ENCODE measurements around the gene GFM2.

GFM2 gene

DNA sequence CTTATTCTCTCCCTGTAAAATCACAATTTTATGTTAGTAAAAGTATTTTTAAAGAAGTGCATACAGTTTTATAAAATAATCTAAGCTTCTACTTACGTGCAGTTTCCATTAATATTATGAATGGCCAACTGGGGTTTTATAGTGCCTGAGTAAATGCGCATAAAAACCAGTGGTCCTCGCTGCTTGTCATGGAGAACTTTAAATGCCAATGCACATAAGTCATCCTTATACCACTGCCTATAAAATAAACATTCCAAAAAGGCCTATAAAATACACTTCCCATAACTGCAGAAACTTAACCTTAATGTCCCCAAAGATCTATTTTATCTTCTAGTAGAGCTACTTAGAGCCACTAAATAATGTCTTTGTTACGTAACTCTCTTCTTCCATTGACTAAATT lies 28.5 kb downstream of the GFM2 start:
- no peaks in the 10 kb centered on the region for H3K27me3 ChIP-seq (ENCODE audit: insufficient read depth, low read length, poor library complexity)

DNA sequence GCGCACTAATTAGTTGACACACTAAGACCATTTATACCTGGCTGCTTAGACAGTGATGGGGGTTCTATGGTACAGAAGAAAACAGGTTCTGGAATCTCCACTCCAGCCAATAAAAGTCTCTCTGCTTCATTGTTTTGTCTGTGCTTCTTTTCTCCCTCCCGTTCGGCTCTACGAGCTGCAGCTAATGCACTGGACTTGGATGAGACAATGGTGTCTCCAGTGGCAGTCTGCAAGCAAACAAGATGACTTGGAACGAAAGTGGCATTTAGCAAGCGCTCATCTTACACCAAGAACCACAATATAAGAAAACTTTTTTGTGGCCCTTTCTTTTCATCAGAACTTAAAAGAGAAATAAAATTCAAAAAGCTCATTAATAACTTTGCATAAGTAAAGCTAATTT lies 30.2 kb downstream of the GFM2 start:
- H3K36me3 ChIP-seq (ENCODE audit: insufficient read depth, low read length), result peaks cover 70% of the 10 kb centered on the region
- H3K79me2 ChIP-seq (ENCODE audit: insufficient read depth, low read length), result no peaks in the 10 kb centered on the region
- no peak overlapping the region for H3K4me3 ChIP-seq (ENCODE audit: low read depth in 1 of 2, low read length in 2 of 2)
- no peak overlapping the region for H3K4me2 ChIP-seq (ENCODE audit: insufficient read depth, low read length)
- TF ChIP-seq CTCF (IDR thresholded peaks at IDR 0.05; ENCODE audit: borderline replicate concordance, extremely low read depth, low read length, poor library complexity, severe bottlenecking) (no peak), EZH2 (IDR thresholded peaks at IDR 0.05; ENCODE audit: borderline replicate concordance, low read depth, low read length, severe bottlenecking) (no peak)
- no peak overlapping the region for H3K9ac ChIP-seq (ENCODE audit: low read depth, low read length)
- DNase-seq (no peak), ATAC-seq (ENCODE audit: insufficient read depth, low read depth) (no peak)
- no peak overlapping the region for H3K27ac ChIP-seq (ENCODE audit: low read length)
- no peaks in the 10 kb centered on the region for H3K4me1 ChIP-seq (ENCODE audit: insufficient read depth, low read length)
- H3K9me3 ChIP-seq (ENCODE audit: insufficient read depth, low read length, severe bottlenecking), result no peaks in the 10 kb centered on the region
- H2AFZ ChIP-seq (ENCODE audit: low read depth, low read length), result no peak overlapping the region
- no peaks in the 10 kb centered on the region for H3K27me3 ChIP-seq (ENCODE audit: insufficient read depth, low read length, poor library complexity)
- no peaks in the 10 kb centered on the region for H4K20me1 ChIP-seq (ENCODE audit: insufficient read depth, low read length)

More for the DNA sequence above, 28.5 kb downstream of the GFM2 start:
- H3K27ac ChIP-seq (ENCODE audit: low read length), result no peak overlapping the region
- no peaks in the 10 kb centered on the region for H4K20me1 ChIP-seq (ENCODE audit: insufficient read depth, low read length)
- no peak for ATAC-seq (ENCODE audit: insufficient read depth, low read depth)
- H3K4me2 ChIP-seq (ENCODE audit: insufficient read depth, low read length), result no peak overlapping the region
- H3K4me1 ChIP-seq (ENCODE audit: insufficient read depth, low read length), result no peaks in the 10 kb centered on the region
- no peaks in the 10 kb centered on the region for H3K79me2 ChIP-seq (ENCODE audit: insufficient read depth, low read length)
- H3K9me3 ChIP-seq (ENCODE audit: insufficient read depth, low read length, severe bottlenecking), result no peaks in the 10 kb centered on the region
- H3K36me3 ChIP-seq (ENCODE audit: insufficient read depth, low read length), result peaks cover 66% of the 10 kb centered on the region
- no peak overlapping the region for H3K4me3 ChIP-seq (ENCODE audit: low read depth in 1 of 2, low read length in 2 of 2)
- DNase-seq, result no peak
- TF ChIP-seq EZH2 (IDR thresholded peaks at IDR 0.05; ENCODE audit: borderline replicate concordance, low read depth, low read length, severe bottlenecking), result no peak
- TF ChIP-seq CTCF (IDR thresholded peaks at IDR 0.05; ENCODE audit: borderline replicate concordance, extremely low read depth, low read length, poor library complexity, severe bottlenecking), result no peak
- no peak overlapping the region for H3K9ac ChIP-seq (ENCODE audit: low read depth, low read length)
- H2AFZ ChIP-seq (ENCODE audit: low read depth, low read length), result no peak overlapping the region

GRCh38 chr5:74725331-74725730 lies 41.6 kb downstream of the GFM2 start:
- H3K27me3 ChIP-seq (ENCODE audit: insufficient read depth, low read length, poor library complexity), result no peaks in the 10 kb centered on the region
- H3K79me2 ChIP-seq (ENCODE audit: insufficient read depth, low read length), result no peaks in the 10 kb centered on the region
- H3K9ac ChIP-seq (ENCODE audit: low read depth, low read length), result no peak overlapping the region
- ATAC-seq (ENCODE audit: insufficient read depth, low read depth) (no peak), DNase-seq (no peak)
- H3K36me3 ChIP-seq (ENCODE audit: insufficient read depth, low read length), result peaks cover 74% of the 10 kb centered on the region
- H3K4me2 ChIP-seq (ENCODE audit: insufficient read depth, low read length), result no peak overlapping the region
- TF ChIP-seq CTCF (IDR thresholded peaks at IDR 0.05; ENCODE audit: borderline replicate concordance, extremely low read depth, low read length, poor library complexity, severe bottlenecking), result no peak
- H3K9me3 ChIP-seq (ENCODE audit: insufficient read depth, low read length, severe bottlenecking), result no peaks in the 10 kb centered on the region
- no peak overlapping the region for H2AFZ ChIP-seq (ENCODE audit: low read depth, low read length)
- H4K20me1 ChIP-seq (ENCODE audit: insufficient read depth, low read length), result no peaks in the 10 kb centered on the region
- no peaks in the 10 kb centered on the region for H3K4me1 ChIP-seq (ENCODE audit: insufficient read depth, low read length)
- H3K4me3 ChIP-seq (ENCODE audit: low read depth in 1 of 2, low read length in 2 of 2), result no peak overlapping the region
- no peak overlapping the region for H3K27ac ChIP-seq (ENCODE audit: low read length)

GRCh38 chr5:74722271-74722670 lies 44.6 kb downstream of the GFM2 start:
- no peak for DNase-seq
- Histone ChIP-seq H3K36me3 (ENCODE audit: insufficient read depth, low read length) (peaks cover 86% of the 10 kb centered on the region), H4K20me1 (ENCODE audit: insufficient read depth, low read length) (no peaks in the 10 kb centered on the region), H3K4me1 (ENCODE audit: insufficient read depth, low read length) (no peaks in the 10 kb centered on the region), H3K4me3 (ENCODE audit: low read depth in 1 of 2, low read length in 2 of 2) (no peak overlapping the region), H3K79me2 (ENCODE audit: insufficient read depth, low read length) (no peaks in the 10 kb centered on the region), H3K9me3 (ENCODE audit: insufficient read depth, low read length, severe bottlenecking) (no peaks in the 10 kb centered on the region), H3K27me3 (ENCODE audit: insufficient read depth, low read length, poor library complexity) (no peaks in the 10 kb centered on the region), H3K9ac (ENCODE audit: low read depth, low read length) (no peak overlapping the region), H3K4me2 (ENCODE audit: insufficient read depth, low read length) (no peak overlapping the region), H3K27ac (ENCODE audit: low read length) (no peak overlapping the region), H2AFZ (ENCODE audit: low read depth, low read length) (no peak overlapping the region)
- no peak for ATAC-seq (ENCODE audit: insufficient read depth, low read depth)
- TF ChIP-seq EZH2 (IDR thresholded peaks at IDR 0.05; ENCODE audit: borderline replicate concordance, low read depth, low read length, severe bottlenecking), result no peak
- no peak for TF ChIP-seq CTCF (IDR thresholded peaks at IDR 0.05; ENCODE audit: borderline replicate concordance, extremely low read depth, low read length, poor library complexity, severe bottlenecking)

Data from DND-41 (cell line).